Ovary (tissue), 9 donors: ENCODE data around the gene SGMS2. TPM values are rescaled to one million over a fixed set of nuclear protein-coding genes. Genes with fewer than 3 reads are reported as not detected.

Experiments
- DNase-seq, 5 donors: peaks; one replicate each; pipeline ENCODE4 v3.0.0-alpha.2; 2019 to 2020
- H3K27ac ChIP-seq, 2 donors: fragments of 200-600 bp; one replicate each; pipeline versions ENCODE4 v1.5.1 to v1.8.0; 2019 to 2022
- H3K27me3 ChIP-seq: fragments of 200-600 bp; one replicate; pipeline ENCODE4 v1.8.0; 2022
- H3K36me3 ChIP-seq: fragments of 200-600 bp; sonication (generic); one replicate; pipeline ENCODE4 v1.5.1; 2019
- H3K4me1 ChIP-seq: one replicate; pipeline ENCODE4 v1.8.1; 2013; ENCODE audit warnings: mild to moderate bottlenecking, moderate library complexity; ENCODE audit not compliant: insufficient read depth
- H3K4me3 ChIP-seq: fragments of 200-600 bp; sonication (generic); one replicate; pipeline ENCODE4 v1.5.1; 2017
- H3K9me3 ChIP-seq, 2 donors: fragments of 200-600 bp in 1 of 2; sonication (generic) in 1 of 2; one replicate each; pipeline versions ENCODE4 v1.5.1 to v1.8.1; 2013 to 2019; ENCODE audit warnings: mild to moderate bottlenecking in 1 of 2, moderate library complexity in 1 of 2
- CTCF ChIP-seq, 3 donors: fragments of 450-650 bp in 2 of 3; fragments of 200-600 bp in 1 of 3; IDR thresholded peaks; one replicate each; pipeline versions ENCODE4 v1.5.1 to v1.8.0; 2016 to 2022; ENCODE audit warnings: antibody characterized with exemption in 3 of 3, mild to moderate bottlenecking in 1 of 3
- EP300 ChIP-seq: sonication (generic); formaldehyde crosslinking; IDR thresholded peaks from one replicate; pipeline ENCODE4 v1.6.1; 2017; ENCODE audit warnings: antibody characterized with exemption
- POLR2A ChIP-seq: fragments of 450-650 bp; IDR thresholded peaks from one replicate; pipeline ENCODE4 v1.6.1; 2017; ENCODE audit warnings: antibody characterized with exemption, mild to moderate bottlenecking, moderate library complexity
- WGBS, 3 donors: extraction: QIAGEN DNeasy Blood & Tissue Kit in 1 of 3; methylation state at CpG; one replicate each; pipeline versions ENCODE4 v1.1.5 to v1.1.7; 2013 to 2017; 5-methylcytosine and 5-hydroxymethylcytosine counted together
- intact Hi-C, 4 donors: fragments of 100-400 bp; cut with DNase I; formaldehyde crosslinking; loops; one replicate each; pipeline versions ENCODE4 v1.11.0 to v1.15.1; 2022 to 2023
- polyA plus RNA-seq, 2 donors: library from polyadenylated mRNA; stranded (reverse); fragments of 200-250 nt in 1 of 2; fragments of 350-450 nt in 1 of 2; fragmentation: Illumina TruSeq in 1 of 2; extraction: RNeasy Lipid Tissue Mini Kit (QIAGEN cat#74804) in 1 of 2; gene quantifications; one replicate each; pipeline ENCODE4 v1.2.3, GENCODE V29; 2013 to 2014
- total RNA-seq, 7 donors: library from RNA; depleted of rRNA in 2 of 7; stranded (reverse); fragments of >200 nt in 2 of 7; fragmentation: NEBNext Ultra II Directional in 3 of 7; extraction: Animal tissue kit (Norgen Biotek cat#: 25700) in 3 of 7; gene quantifications; one replicate each; pipeline versions ENCODE4 v1.1.0 to v1.2.4, GENCODE V29; 2016 to 2023
- donor health status: DM: no; HTN: no; CAD: no; lungs with moderate emphysema.
- donor health status: DM: no; HTN: no; CAD: no.
- donor health status: Bipolar disorder and iron deficiency.
- donor health status: DM: yes; HTN: yes; CAD: no.
- donor health status: DM: no; HTN: no; CAD: no.
- donor health status: DM: yes; HTN: yes; CAD: no.

The SGMS2 gene
- total and polyA plus RNA-seq, 9 donors = 1.2 to 156 (median 6.9) TPM

DNA sequence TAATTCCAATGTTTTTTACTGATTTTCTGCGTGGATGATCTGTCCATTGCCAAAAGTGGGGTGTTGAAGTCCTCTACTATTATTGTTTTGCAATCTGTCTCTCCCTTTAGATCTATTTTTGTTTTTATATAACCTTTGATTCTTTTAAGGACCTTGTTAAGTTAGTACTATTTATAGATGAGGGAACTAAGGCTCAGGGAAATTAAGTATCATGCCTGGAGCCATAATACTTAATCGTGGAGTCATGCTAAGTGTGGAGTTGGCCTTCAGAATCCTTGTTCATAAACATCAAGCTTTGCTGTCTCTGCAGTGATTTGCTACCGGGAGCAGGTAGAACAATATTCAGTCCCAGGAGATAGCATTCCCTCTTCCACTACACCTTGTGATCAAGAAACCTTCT lies 31.0 kb downstream of the SGMS2 start:
- no peaks in the 10 kb centered on the region for H3K4me1 ChIP-seq
- H3K9me3 ChIP-seq = no peaks in the 10 kb centered on the region
- no peak for TF ChIP-seq EP300
- no peak for TF ChIP-seq POLR2A
- intact Hi-C loops = no loop called here
- DNase-seq = no peak
- H3K27ac ChIP-seq = no peak overlapping the region
- H3K27me3 ChIP-seq = no peaks in the 10 kb centered on the region
- no peak overlapping the region for H3K4me3 ChIP-seq
- WGBS, 3 donors = 76 to 82% (median 78%) methylated on average over 3 of the region's 3 CpGs
- H3K36me3 ChIP-seq = no peaks in the 10 kb centered on the region

DNA sequence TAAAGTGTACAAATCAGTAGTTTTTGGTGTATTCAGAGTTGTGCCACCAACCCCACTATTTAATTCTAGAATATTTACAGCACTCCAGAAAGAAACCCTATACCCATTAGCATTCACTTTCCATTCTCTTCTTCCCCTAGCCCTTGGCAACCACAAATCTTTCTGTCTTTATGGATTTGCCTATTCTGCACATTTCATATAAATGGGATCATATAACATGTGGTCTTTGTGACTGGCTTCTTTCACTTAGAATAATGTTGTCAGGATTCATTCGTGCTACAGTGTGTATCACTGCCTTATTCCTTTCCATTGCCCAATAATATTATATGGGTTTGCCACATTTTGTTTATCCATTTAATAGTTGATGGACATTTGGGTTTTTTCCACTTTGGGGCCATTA lies 32.2 kb downstream of the SGMS2 start:
- H3K4me3 ChIP-seq = no peak overlapping the region
- WGBS, 3 donors = 85 to 91% (median 86%) methylated on average over 1 of the region's 1 CpG
- intact Hi-C loops = no loop called here
- no peaks in the 10 kb centered on the region for H3K4me1 ChIP-seq
- no peaks in the 10 kb centered on the region for H3K9me3 ChIP-seq
- H3K27me3 ChIP-seq = no peaks in the 10 kb centered on the region
- no peak overlapping the region for H3K27ac ChIP-seq
- no peak for DNase-seq
- H3K36me3 ChIP-seq = no peaks in the 10 kb centered on the region
- TF ChIP-seq EP300 = no peak
- no peak for TF ChIP-seq POLR2A
- TF ChIP-seq CTCF (IDR thresholded peaks at IDR 0.05) = no peak

GRCh38 chr4:107857741-107858140 lies 33.0 kb downstream of the SGMS2 start:
- TF ChIP-seq POLR2A (no peak), EP300 (no peak), CTCF (IDR thresholded peaks at IDR 0.05) (no peak)
- Histone ChIP-seq H3K9me3 (no peaks in the 10 kb centered on the region), H3K4me1 (no peaks in the 10 kb centered on the region), H3K27ac (no peak overlapping the region), H3K4me3 (no peak overlapping the region), H3K36me3 (no peaks in the 10 kb centered on the region), H3K27me3 (no peaks in the 10 kb centered on the region)
- no peak for DNase-seq
- 87 to 92% (median 89%) methylated on average over 4 of the region's 4 CpGs for WGBS, 3 donors
- intact Hi-C loops = no loop called here

- H3K36me3 ChIP-seq = no peaks in the 10 kb centered on the region
- H3K4me3 ChIP-seq = no peak overlapping the region
- intact Hi-C loops = no loop called here
- no peaks in the 10 kb centered on the region for H3K4me1 ChIP-seq
- WGBS, 3 donors = 96 to 97% (median 96%) methylated on average over 3 of the region's 3 CpGs
- H3K27me3 ChIP-seq = no peaks in the 10 kb centered on the region
- H3K27ac ChIP-seq = no peak overlapping the region
- no peak for DNase-seq
- TF ChIP-seq EP300 = no peak
- no peaks in the 10 kb centered on the region for H3K9me3 ChIP-seq
Observed at GRCh38 chr4:107858158-107858742, 33.5 kb downstream of the SGMS2 start.

DNA sequence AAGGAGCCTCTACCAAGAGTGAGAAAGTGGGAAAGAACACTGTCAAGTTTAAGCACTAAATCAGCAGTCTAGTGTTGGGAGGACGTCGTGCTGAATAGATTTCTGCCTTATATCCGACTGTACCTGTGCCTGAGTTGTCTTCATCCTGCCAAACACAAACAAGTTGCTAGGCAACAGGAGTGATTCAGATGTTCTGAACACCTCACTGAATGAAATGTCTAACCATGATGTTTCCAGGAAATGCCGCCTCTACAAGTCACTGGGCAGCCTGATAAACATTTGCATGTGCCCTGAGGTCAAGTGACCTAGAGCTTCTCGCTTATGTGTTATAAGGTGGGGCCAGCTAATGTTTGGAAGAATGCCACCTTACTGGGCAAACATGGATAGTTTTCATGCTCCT lies 37.9 kb downstream of the SGMS2 start:
- Histone ChIP-seq H3K4me3 (no peak overlapping the region), H3K36me3 (no peaks in the 10 kb centered on the region), H3K27me3 (no peaks in the 10 kb centered on the region), H3K27ac (no peak overlapping the region), H3K4me1 (no peaks in the 10 kb centered on the region), H3K9me3 (no peaks in the 10 kb centered on the region)
- WGBS, 3 donors = 78 to 82% (median 81%) methylated on average over 5 of the region's 5 CpGs
- intact Hi-C loops = loop anchor here in 1 of 4 donors (1.0 kb wide), 1 partner anchor 22 kb away; no protein-coding TSS in a partner anchor
- DNase-seq = no peak
- no peak for TF ChIP-seq POLR2A

DNA sequence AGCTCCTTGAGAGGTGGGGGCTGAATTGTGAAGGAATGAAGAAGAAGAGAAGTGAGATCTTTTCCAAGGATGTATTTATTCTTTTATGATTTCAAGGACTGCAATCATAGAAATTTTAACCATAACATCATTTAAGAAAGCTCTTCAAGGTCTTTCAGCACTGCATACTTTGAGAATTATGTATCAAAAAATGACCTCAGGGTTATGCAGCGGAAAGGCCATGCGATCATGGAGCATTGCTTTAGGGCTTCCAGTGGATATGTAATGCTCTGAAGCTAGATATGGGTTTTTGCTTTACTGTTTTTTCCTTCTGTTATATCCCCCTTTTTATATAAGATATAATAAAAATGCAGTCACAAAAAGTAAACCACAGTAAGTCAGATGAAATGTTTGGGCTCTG lies 38.7 kb downstream of the SGMS2 start:
- no peak for DNase-seq
- intact Hi-C loops = loop anchor here in 1 of 4 donors (1.0 kb wide), 1 partner anchor 21 kb away; no protein-coding TSS in a partner anchor
- Histone ChIP-seq H3K4me3 (no peak overlapping the region), H3K27ac (no peak overlapping the region), H3K36me3 (no peaks in the 10 kb centered on the region), H3K27me3 (no peaks in the 10 kb centered on the region), H3K9me3 (no peaks in the 10 kb centered on the region), H3K4me1 (no peaks in the 10 kb centered on the region)
- WGBS, 3 donors = 70 to 82% (median 76%) methylated on average over 2 of the region's 2 CpGs
- no peak for TF ChIP-seq CTCF (IDR thresholded peaks at IDR 0.05)
- TF ChIP-seq POLR2A = no peak
- TF ChIP-seq EP300 = no peak
